Activated CD4-positive, CD25-positive, alpha-beta regulatory T cell treated with anti-CD3 and anti-CD28 coated beads, Interleukin-2, amount 50 U/mL, for 72 hours (primary cell): ENCODE measurements around the gene PTPRN2.

Experiments used
- DNase-seq: peaks from one replicate; pipeline ENCODE4 v3.0.0; 2021

The PTPRN2 gene

DNA sequence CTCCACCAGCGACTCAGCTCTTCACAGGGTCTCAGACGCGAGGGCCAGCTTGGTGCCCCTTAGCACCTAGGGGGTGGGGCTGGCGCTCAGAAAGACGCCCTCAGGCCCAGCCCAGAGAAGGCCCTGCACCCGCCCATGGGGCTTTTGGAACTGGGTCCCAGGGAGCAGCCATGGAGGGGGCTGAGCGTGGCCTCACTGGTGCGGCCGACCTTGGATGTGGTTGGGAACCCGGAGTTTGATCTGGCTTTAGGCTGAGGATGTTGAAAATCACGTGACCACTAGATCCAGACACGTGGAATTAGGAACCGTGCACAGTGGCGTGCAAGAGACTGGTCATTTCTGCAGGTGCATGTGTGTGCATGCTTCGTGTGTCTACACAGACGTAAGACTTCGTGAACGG is 1065.4 kb downstream of the PTPRN2 start:
- DNase-seq: no peak

DNA sequence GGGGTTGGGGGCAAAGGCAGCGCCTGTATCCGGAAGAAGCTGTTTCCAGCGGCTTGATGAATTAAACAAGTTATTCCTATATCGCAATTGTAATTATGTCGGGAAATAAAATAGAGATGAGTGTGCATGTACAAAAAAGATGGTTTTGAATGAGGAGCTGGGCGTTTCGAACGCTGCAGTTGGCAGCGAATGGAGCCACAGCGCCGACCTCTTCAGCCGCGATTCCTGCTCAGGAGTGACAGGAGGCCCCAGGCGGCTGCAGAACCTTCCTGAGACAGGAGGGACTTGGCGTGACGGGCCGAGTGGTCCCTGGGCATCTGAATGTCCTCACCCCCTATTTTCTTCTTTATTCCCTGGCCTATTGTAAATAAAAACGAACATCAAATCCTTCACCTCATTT is 1065.9 kb downstream of the PTPRN2 start:
- DNase-seq: no peak

DNA sequence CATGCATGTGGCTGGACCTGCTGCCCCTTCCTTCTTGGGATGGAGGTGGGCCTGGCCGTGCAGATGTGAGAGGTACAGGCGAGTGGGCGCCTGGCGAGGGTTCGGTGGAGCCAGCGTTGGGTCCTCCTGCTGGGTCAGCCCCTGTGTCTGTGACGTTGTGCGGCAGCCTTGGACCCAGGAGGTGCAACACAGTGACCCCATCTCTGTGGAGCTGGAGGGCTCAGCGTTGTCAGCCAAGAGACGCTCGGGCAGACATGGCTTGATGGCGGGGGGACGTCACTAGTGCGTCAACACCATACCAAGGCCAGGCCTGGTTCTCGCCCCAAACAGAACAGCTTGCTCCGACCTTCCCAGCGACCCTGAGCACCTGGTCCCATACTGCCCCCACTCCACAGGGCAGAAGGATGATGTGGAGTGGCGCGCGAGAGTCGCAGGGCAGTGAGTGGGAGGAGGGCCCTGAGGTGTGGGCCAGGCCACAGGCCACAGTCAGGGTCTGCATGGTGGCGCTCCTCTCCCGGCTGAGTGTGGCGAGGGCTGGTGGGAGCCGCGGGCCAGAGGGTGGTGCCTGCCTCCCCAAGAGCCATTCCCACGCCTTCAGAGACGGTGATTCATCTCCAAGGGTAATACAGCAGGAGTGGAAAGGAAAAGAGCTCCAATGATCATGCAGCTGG is 1066.4 kb downstream of the PTPRN2 start:
- DNase-seq: no peak

DNA sequence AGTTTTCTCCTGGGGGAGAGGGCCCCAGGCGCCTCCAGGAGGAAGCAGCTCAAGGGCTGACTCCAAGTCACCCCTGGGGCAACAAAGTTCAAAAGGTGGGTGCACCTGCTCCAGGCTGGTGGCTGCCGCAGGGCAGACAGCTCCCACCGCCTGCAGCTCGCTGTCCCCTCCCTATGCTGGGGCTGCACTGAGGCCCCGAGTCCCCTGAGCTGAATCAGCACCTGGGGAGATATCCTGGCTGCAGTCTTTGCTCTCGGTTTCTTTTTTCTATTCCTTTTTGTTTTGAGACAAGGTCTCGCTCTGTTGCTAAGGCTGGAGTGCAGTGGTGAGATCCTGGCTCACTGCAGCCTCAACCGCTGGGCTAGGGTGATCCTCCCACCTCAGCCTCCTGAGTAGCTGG is 1067.4 kb downstream of the PTPRN2 start:
- no peak for DNase-seq

DNA sequence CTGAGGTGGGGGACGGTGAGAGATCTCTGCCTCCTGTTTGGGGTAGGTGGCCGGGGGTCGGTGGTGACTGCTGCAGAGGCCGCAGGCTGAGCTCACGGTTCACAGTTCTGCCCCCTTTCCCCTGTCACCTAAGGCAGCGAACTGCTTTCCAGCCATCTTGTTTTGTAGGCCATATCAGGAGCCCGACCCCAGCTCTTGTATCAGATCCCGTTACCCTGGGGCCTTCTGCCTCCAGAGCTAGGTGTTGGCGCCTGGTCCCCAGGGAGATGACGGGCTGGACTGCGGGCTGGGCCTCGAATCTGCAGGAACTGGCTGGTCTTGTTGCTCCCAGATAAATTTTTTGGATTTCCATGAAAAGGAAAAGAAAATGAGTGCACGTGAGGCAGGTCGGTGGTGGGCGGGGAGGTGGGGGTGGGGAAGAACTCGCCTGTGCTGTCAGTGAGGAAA is 1067.8 kb downstream of the PTPRN2 start:
- DNase-seq: peak; percentile 9

DNA sequence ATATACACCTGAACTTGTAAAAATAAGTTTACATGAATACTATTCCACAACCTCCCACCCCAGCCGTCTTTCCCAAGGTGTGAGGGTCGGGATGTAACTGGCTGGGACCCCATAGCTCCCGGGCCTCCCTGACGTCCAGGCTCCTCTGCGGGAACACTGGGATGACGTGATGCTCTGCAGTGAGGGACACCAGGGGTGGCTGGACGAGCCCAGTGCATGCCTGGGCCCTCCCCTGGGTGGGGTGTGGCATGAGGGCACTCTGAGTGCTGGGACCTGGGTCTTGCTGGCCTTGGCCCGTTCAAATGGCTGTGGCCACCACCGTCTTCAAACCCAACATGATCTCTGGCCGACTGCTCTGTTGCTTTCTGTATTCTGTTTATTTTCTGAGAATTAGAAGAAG is 1068.4 kb downstream of the PTPRN2 start:
- DNase-seq: no peak

DNA sequence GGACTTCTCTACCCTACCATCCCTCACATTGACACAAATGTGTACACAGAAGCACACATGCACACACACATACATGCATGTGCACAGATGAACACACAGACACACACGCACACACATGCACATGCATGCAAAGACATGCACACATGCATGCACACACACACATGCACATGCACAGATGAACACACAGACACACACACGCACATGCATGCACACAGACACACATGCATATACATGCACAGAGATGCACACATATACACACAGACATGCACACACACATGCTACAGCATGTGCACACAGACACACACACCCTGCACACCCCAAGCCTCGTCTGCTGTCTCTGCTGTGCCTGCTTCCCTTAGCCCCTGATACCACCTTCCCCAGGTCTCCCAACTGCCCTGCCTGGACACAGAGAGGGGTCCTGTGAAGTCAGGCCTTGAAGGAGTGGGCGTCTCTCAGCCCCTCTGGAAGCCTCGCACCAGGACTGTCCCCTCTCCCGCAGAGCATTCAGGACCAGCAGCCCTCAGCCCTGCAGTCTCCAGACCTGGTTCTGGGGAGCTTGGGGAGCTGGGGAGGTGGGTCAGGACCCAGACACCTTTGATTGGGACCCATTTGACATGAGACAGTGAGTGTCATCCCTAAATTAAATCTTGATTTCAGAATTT is 1069.0 kb downstream of the PTPRN2 start:
- no peak for DNase-seq

DNA sequence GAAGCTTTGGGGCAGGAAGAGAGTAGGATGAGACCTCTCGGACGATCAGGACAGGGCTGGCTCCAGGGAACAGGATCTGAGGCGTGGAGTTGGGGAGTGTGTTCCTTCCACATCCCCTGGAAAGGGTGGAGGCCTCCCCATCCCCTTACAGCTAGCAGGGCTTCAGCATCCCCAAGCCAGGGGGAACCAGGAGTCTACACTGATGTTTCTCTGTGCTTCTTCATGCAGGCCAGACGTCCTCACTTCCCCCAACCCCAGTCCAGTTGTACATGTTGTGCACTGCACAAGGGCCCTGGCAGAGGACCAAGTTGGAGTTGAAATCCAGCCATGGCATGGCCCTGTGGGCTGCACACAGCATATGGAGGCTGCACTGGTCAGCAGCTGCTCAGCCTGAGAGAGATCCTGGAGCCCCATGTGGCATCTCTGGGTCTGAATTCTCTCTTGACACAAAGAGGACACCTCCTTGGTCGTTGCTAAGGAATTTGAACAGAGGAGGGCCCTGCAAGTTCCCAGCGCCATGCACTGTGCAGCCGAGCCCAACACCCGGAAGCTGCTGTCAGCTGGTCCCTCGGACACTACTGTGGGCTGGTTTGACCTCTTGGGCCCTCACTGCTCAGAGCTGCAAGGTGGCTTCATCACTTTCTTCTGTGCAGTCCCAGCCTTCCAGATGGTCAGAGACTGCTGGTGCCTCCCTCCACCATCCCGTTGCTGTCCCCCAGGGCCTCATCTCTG is 1069.7 kb downstream of the PTPRN2 start:
- DNase-seq: no peak

DNA sequence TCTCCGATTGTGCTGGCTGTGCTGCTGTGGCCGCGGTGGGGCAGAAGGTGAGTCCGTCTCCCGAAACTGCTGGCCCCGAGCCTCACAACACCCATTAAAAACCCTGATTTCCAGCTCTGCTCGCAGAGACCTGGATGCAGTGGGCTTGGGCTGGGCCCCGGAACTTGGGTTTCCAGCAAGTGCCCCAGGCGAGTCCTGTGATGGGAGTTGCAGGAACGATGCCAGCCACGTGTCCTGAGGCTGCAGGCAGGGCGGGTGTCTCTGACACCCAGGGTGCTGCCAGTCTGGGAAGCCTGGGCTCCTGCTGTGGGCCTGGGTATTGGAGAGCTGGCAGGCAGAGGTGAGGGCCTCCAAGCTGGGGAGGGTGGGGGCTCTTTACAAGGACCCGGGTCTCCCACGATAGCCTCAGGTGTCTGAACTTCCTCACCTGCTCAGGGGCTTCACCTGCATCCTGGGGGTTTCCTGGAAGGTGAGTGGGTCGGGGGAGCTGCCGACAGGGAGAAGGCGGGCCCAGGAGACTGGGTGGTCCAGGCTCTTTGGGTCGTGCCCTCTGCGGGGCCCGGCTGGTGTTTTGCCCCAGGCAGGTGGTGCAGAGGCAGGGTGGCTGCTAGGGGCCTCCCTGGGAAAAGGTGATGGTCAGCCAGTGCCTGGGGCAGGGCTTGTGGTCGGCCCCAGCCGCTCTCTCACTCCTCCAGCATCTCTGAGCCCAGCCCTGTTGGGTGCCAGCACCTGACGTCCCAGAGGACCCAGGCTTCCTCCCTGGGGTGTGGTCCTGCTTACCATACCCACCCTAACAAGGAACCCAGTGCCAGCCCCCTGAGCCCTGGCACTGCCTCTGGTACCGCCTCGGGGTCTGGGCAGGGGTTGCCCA is 1070.5 kb downstream of the PTPRN2 start:
- DNase-seq: no peak

DNA sequence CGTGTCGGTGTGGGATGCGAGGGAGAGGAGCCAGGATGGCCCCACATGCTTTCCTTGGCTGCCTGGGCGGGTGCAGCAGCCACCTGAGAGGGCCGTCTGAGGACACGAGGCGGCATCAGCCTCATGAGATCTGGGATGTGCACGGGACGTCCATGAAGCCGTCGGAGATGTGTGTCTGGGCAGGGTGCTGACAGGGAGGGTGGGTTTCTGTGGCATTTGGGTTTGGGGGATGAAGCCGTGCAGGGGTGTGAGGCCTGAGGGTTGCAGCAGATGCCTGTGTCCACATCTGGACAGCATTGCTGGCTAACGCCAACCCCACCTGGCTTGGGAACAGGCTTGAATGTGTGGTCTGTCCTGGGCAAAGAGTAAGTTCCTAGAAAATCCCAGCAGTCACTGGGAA is 1071.3 kb downstream of the PTPRN2 start:
- no peak for DNase-seq

DNA sequence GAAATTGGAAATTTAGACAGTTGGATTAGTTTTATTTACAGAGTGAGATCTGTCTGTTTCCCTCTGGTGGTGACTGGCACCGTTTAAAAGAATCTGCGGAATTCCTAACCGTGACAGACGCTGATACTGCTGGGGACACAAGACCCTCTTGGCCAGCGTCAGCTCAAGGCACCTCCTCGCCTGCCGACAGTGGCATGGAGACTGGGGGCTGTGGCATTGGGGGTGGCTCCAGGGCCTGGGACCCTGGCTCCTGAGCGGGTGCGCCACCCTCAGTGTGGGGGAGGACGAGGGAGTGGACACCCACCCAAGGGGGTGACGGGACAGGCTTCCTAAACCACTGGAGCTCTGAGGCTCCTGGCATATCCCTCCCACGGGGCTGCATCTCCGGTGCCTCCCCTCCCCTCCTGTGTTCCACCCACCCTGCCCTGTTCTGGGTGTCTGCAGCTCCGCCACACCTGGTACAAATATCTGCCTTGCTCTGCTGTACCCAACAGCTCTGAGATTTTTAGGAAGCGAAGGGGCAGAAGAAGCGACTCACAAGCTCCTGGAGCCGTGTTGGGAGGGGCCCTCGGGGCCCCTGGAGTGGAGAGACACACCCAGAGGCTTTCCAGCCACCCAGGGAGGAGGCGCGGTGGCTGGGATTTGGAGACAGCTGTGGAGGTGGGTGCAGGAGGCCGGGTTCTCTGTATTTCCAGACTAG is 1072.1 kb downstream of the PTPRN2 start:
- no peak for DNase-seq

DNA sequence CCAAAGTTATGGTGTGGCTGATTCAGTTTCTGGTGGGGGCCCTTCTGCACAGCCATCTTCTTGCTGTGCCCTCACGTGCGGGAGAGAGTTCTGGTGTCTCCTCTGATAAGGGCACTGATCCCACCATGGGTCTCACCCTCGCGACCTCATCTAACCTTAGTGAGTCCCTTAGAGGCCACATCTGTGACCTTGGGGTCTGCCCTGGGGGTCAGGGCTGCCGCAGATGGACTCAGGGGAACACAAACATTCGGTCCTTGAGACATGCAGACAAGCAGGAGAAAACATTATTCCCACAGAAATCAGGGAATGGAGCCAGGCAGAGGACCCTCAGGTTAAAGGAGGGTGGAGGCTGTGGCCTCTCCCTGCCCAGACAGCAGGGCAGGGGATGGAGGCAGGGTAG is 1072.9 kb downstream of the PTPRN2 start:
- no peak for DNase-seq

DNA sequence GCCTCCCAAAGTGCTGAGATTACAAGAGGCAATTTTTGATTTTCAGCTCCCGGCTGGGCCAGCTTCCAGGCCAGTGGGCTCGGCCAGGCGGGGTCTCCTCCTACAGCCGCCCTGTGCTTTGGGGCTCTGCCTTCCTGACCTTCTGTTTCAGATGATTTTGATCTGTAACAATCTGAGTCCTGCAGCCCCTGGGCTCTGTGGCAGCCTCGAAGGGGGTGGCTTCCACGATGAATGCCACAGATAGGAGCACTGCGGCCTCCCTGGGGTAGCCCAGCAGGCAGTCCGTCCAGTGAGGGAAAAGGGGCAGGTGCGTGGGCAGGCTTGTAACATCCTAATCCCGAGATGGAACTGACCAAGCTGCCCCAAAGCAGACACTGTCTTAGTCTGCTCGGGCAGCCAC is 1073.3 kb downstream of the PTPRN2 start:
- DNase-seq: no peak

DNA sequence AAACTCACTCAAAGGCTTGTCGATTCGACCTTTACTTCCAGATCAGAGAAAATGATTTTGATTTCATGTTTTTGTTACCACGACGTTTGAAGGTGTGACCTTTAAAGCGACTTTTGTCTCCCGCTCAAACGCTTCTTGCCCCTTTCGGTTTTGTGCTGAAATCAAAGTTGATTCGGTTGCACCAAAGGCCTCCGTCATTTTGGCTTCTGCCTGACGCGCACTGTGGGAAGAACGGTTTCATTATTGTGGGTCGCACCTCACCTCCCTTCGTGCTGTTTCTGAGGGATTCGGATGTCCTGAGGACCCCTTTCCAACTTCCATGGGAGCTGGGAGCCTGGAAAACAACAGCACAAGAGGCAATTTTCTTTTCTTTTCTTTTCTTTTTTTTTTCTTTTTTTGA is 1073.9 kb downstream of the PTPRN2 start:
- no peak for DNase-seq

DNA sequence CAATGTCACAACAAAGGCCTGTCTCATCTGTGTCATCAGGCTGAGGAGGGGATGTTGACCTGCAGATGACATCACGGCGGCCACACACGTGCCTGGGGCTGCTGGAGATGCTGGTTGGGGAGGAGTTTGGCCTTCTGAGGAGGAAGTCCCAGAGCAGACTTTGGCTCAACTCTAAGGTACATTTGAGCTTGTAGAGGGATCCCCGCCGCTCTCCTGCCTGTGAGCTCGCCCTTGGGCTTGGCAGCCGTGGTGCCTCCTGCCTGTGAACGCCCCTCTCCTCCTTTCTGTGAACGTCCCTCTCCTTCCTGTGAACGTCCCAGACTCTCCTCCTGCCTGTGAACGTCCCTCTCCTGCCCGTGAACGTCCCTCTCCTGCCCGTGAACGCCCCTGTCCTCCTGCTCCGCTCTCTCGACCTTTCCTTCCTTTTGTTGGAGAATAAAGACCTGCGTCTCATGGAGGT is 1074.4 kb downstream of the PTPRN2 start:
- no peak for DNase-seq

DNA sequence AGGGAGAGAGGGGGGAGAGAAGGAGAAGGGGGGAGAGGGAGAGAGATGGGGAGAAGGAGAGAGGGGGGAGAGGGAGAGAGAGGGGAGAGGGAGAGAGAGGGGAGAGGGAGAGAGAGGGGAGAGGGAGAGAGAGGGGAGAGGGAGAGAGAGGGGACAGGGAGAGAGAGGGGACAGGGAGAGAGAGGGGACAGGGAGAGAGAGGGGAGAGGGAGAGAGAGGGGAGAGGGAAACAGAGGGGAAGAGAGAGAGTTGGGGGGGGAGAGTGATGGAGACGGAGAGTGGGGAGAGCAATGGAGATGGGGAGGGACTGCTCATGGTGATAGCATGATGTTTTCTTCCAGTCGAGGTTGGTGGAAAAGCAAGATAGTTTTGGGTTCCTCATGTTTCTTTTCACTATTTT is 1078.4 kb downstream of the PTPRN2 start:
- no peak for DNase-seq

DNA sequence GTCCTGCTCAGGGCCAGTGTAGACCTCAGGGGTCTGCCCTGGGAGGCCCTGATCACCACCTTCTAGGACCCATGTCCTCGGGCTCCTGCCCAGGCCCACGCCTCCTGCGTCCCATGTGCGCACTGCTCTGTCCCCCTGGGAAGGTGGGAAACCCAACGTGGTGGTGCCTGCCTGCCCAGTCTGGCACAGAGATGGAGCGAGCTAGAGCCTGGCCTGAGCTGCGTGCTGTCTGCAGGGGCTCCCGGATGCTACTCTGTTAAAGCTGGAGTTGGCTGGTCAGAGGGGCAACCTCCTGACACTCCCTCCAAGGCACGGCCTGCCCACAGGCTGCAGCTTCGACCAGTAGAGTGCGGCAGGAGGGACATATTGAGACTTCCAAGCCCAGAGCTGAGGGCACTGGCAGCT is 1079.1 kb downstream of the PTPRN2 start:
- DNase-seq: no peak

DNA sequence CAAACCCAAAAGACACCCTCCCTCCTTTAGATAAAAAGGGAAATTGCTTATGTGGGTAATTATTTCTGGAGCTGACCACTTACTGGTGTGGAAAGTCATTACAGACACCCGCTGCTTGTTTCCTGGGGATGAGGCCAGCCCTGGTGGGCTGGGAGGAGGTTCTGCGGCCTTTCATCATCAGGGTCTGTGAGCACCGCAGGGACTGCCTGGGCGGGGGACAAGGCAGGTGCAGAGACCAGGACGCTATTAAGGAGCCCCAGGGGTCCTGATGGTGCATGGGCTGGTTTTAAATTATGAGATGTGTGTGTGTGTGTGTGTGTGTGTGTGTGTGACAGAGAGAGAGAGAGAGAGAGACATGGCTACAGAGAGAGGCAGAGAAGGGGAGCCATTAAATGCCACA is 1079.6 kb downstream of the PTPRN2 start:
- DNase-seq: no peak

DNA sequence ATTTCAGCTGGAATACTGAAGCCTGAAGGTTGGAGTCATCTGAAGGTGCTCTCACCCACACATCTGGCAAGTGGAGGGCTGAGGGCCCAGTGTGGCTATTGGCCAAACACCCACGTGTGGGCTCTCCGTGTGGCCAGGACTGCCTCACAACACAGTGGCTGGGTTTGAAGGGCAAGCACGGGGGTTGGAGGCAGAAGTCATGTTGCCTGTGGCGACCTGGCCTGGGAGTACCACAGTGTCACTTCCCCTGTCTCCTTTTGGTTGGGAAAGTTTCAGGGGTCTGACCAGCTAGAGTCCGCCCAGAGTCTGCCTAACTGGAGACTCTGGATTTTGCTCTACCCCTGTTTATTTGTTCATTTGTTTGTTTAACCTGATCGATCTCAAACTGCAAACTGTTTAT is 1081.4 kb downstream of the PTPRN2 start:
- DNase-seq: peak; percentile 21

DNA sequence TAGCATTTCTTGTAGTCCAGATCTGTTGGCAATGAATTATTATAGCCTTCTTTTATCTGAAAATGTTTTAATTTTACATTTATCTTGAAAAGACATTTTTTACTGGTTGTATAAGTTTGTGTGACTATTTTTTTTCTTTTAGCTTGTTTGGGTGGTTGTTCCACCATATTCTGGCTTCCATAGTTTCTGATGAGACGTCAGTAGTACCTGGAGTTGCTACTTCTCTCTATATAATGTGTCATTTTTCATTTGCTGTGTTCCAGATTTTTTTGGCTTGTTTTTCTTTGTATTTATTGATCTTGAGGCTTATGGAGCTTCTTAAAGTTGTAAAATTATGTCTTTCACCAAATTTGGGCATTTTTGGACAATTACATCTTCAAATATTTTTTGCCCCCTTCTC is 1082.0 kb downstream of the PTPRN2 start:
- no peak for DNase-seq

DNA sequence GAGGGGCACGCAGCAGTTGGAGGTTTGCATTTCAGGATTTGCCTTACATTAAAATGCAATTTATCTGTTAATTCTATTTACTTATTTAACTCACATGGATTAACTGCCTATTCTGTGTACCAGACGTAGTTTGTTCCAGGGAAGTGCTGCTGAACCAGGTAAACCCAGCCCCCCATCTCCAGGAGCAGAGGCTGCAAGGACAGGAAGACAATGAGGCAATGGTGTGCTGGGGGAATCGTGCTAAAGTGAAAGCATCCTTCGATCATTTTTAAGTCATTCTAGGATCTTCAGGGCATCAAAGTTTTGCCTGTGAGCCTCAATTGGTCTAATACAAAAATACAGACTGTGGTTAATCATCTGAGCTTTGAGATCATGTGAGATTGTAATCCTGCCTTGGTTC is 1084.4 kb downstream of the PTPRN2 start:
- peak; percentile 21 for DNase-seq

DNA sequence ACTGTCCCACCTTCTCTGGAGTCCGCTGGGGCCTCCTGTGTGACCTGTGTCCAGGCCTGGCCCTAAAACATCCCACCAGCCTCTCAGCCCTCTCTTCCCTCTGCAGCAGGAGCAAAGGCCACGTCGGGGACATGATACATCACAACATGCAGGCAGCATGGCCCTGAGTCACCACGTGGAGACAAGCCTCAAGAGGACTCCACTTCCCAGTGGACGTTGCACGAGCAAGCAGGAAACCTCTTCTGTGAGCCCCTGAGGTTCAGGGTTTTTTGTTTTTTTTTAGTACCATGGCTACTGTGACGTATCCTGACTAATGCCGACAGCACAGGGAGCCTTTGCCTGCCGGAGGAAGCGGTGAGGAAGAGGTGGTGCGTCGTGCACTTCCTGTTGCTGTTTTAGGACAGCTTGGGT is 1084.9 kb downstream of the PTPRN2 start:
- DNase-seq: peak; percentile 46
